ENCODE data around the gene MCM8. TPM values are rescaled to one million over a fixed set of nuclear protein-coding genes. Genes with fewer than 3 reads are reported as not detected.

The MCM8 gene
- polyA plus RNA-seq, 4 donors, result 1.6 to 12.2 (median 4.2) TPM

- H3K4me1 ChIP-seq (ENCODE audit: control insufficient read depth in 3 of 3, insufficient read depth in 2 of 3, low read depth in 1 of 3, low read length in 2 of 3), result no peaks in the 10 kb centered on the region
Observed at GRCh38 chr20:5919626-5920544, 30.6 kb upstream of the MCM8 start.

GRCh38 chr20:5920581-5920980 lies 29.9 kb upstream of the MCM8 start:
- WGBS, 3 donors, result 37 to 39% (median 37%) methylated on average over 1 of the region's 1 CpG

More at GRCh38 chr20:5919626-5920544, 30.6 kb upstream of the MCM8 start:
- H3K9me3 ChIP-seq (ENCODE audit: control insufficient read depth in 2 of 2, insufficient read depth in 1 of 2, low read depth in 1 of 2, low read length in 1 of 2), result no peaks in the 10 kb centered on the region
- WGBS, 3 donors, result 74 to 80% (median 76%) methylated on average over 8 of the region's 8 CpGs
- DNase-seq (no peak), FAIRE-seq (no peak)
- H3K4me3 ChIP-seq (ENCODE audit: low read depth in 1 of 3, low read length in 3 of 3), result no peak overlapping the region
- no peak overlapping the region for H3K27ac ChIP-seq (ENCODE audit: low read depth in 1 of 3, low read length in 2 of 3)
- no peaks in the 10 kb centered on the region for H3K36me3 ChIP-seq (ENCODE audit: control insufficient read depth in 3 of 3, insufficient read depth in 2 of 3, low read depth in 1 of 3, low read length in 3 of 3)
- H3K27me3 ChIP-seq (ENCODE audit: control insufficient read depth in 3 of 3, insufficient read depth in 3 of 3, low read length in 3 of 3), result no peaks in the 10 kb centered on the region

GRCh38 chr20:5923493-5923892 lies 27.0 kb upstream of the MCM8 start:
- WGBS, 3 donors, result 53 to 63% (median 54%) methylated on average over 5 of the region's 5 CpGs
- no peak for FAIRE-seq
- DNase-seq, result no peak
- peaks cover 0 to 4% (median 0%) of the 10 kb centered on the region in 3 donors for H3K27me3 ChIP-seq (ENCODE audit: control insufficient read depth in 3 of 3, insufficient read depth in 3 of 3, low read length in 3 of 3)
- H3K27ac ChIP-seq (ENCODE audit: low read depth in 1 of 3, low read length in 2 of 3), result no peak overlapping the region
- H3K9me3 ChIP-seq (ENCODE audit: control insufficient read depth in 2 of 2, insufficient read depth in 1 of 2, low read depth in 1 of 2, low read length in 1 of 2), result no peaks in the 10 kb centered on the region
- no peaks in the 10 kb centered on the region for H3K36me3 ChIP-seq (ENCODE audit: control insufficient read depth in 3 of 3, insufficient read depth in 2 of 3, low read depth in 1 of 3, low read length in 3 of 3)
- no peak overlapping the region for H3K4me3 ChIP-seq (ENCODE audit: low read depth in 1 of 3, low read length in 3 of 3)
- no peaks in the 10 kb centered on the region for H3K4me1 ChIP-seq (ENCODE audit: control insufficient read depth in 3 of 3, insufficient read depth in 2 of 3, low read depth in 1 of 3, low read length in 2 of 3)

More at GRCh38 chr20:5920581-5920980, 29.9 kb upstream of the MCM8 start:
- FAIRE-seq (no peak), DNase-seq (no peak)
- Histone ChIP-seq H3K27ac (ENCODE audit: low read depth in 1 of 3, low read length in 2 of 3) (no peak overlapping the region), H3K9me3 (ENCODE audit: control insufficient read depth in 2 of 2, insufficient read depth in 1 of 2, low read depth in 1 of 2, low read length in 1 of 2) (no peaks in the 10 kb centered on the region), H3K4me3 (ENCODE audit: low read depth in 1 of 3, low read length in 3 of 3) (no peak overlapping the region), H3K27me3 (ENCODE audit: control insufficient read depth in 3 of 3, insufficient read depth in 3 of 3, low read length in 3 of 3) (no peaks in the 10 kb centered on the region), H3K36me3 (ENCODE audit: control insufficient read depth in 3 of 3, insufficient read depth in 2 of 3, low read depth in 1 of 3, low read length in 3 of 3) (no peaks in the 10 kb centered on the region), H3K4me1 (ENCODE audit: control insufficient read depth in 3 of 3, insufficient read depth in 2 of 3, low read depth in 1 of 3, low read length in 2 of 3) (no peaks in the 10 kb centered on the region)

GRCh38 chr20:5925551-5925950 lies 24.9 kb upstream of the MCM8 start:
- no peak for DNase-seq
- no peak for FAIRE-seq
- Histone ChIP-seq H3K4me1 (ENCODE audit: control insufficient read depth in 3 of 3, insufficient read depth in 2 of 3, low read depth in 1 of 3, low read length in 2 of 3) (no peaks in the 10 kb centered on the region), H3K27ac (ENCODE audit: low read depth in 1 of 3, low read length in 2 of 3) (no peak overlapping the region), H3K27me3 (ENCODE audit: control insufficient read depth in 3 of 3, insufficient read depth in 3 of 3, low read length in 3 of 3) (peaks cover 0 to 4% (median 0%) of the 10 kb centered on the region in 3 donors), H3K4me3 (ENCODE audit: low read depth in 1 of 3, low read length in 3 of 3) (no peak overlapping the region), H3K36me3 (ENCODE audit: control insufficient read depth in 3 of 3, insufficient read depth in 2 of 3, low read depth in 1 of 3, low read length in 3 of 3) (no peaks in the 10 kb centered on the region), H3K9me3 (ENCODE audit: control insufficient read depth in 2 of 2, insufficient read depth in 1 of 2, low read depth in 1 of 2, low read length in 1 of 2) (no peaks in the 10 kb centered on the region)
- WGBS, 3 donors, result 34 to 38% (median 35%) methylated on average over 3 of the region's 3 CpGs

GRCh38 chr20:5927749-5928462 lies 22.5 kb upstream of the MCM8 start:
- no peak for FAIRE-seq
- 76 to 82% (median 81%) methylated on average over 11 of the region's 11 CpGs for WGBS, 3 donors
- Histone ChIP-seq H3K4me3 (ENCODE audit: low read depth in 1 of 3, low read length in 3 of 3) (no peak overlapping the region), H3K4me1 (ENCODE audit: control insufficient read depth in 3 of 3, insufficient read depth in 2 of 3, low read depth in 1 of 3, low read length in 2 of 3) (no peaks in the 10 kb centered on the region), H3K9me3 (ENCODE audit: control insufficient read depth in 2 of 2, insufficient read depth in 1 of 2, low read depth in 1 of 2, low read length in 1 of 2) (no peaks in the 10 kb centered on the region), H3K27me3 (ENCODE audit: control insufficient read depth in 3 of 3, insufficient read depth in 3 of 3, low read length in 3 of 3) (peaks cover 0 to 4% (median 0%) of the 10 kb centered on the region in 3 donors), H3K27ac (ENCODE audit: low read depth in 1 of 3, low read length in 2 of 3) (no peak overlapping the region), H3K36me3 (ENCODE audit: control insufficient read depth in 3 of 3, insufficient read depth in 2 of 3, low read depth in 1 of 3, low read length in 3 of 3) (no peaks in the 10 kb centered on the region)
- no peak for DNase-seq

DNA sequence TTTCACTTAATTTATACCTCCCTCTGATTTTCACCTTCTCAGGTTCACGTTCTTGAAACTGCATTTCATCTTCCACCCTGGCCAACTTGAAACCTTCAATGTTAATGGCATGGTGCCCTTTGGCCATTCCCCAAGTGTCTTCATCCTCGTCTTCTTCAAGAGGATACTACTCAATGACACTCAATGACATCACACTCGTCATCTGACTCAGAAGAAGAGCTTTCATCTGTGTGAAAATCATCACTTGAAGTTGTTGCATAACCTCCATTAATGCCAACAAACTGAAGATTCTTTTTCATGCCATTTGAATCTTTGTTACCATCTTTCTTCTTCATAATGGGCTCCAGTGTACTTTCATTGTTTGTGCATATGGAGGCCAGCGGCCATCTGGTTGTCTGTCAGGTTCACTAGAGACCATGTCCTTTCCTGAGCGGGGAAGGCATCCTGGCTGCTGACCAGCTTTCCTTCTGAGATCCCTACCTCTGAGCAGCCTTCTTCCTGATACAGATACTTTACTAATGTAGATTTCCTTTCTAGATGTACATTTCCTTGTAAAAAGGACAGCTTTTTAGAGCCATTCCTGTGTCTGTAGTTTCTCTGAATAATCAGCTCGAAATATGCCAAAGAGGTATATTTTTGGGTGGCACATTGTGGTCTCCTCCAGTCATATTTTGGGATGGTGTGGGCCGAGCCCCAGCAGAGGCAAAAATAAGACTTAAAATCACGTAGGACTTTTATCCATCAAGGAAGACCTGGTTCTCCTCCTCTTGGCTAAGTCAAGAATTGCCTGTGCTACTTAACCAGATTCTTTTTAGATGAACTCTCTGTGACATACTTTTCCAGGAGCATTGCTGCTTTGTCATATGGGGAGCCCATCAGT lies 21.4 kb upstream of the MCM8 start:
- no peaks in the 10 kb centered on the region for H3K4me1 ChIP-seq (ENCODE audit: control insufficient read depth in 3 of 3, insufficient read depth in 2 of 3, low read depth in 1 of 3, low read length in 2 of 3)
- DNase-seq, result no peak
- no peaks in the 10 kb centered on the region for H3K36me3 ChIP-seq (ENCODE audit: control insufficient read depth in 3 of 3, insufficient read depth in 2 of 3, low read depth in 1 of 3, low read length in 3 of 3)
- no peaks in the 10 kb centered on the region for H3K9me3 ChIP-seq (ENCODE audit: control insufficient read depth in 2 of 2, insufficient read depth in 1 of 2, low read depth in 1 of 2, low read length in 1 of 2)
- H3K27ac ChIP-seq (ENCODE audit: low read depth in 1 of 3, low read length in 2 of 3), result no peak overlapping the region
- H3K4me3 ChIP-seq (ENCODE audit: low read depth in 1 of 3, low read length in 3 of 3), result no peak overlapping the region
- WGBS, 3 donors, result 73 to 74% (median 74%) methylated on average over 8 of the region's 8 CpGs
- FAIRE-seq, result no peak
- H3K27me3 ChIP-seq (ENCODE audit: control insufficient read depth in 3 of 3, insufficient read depth in 3 of 3, low read length in 3 of 3), result peaks cover 0 to 4% (median 0%) of the 10 kb centered on the region in 3 donors

DNA sequence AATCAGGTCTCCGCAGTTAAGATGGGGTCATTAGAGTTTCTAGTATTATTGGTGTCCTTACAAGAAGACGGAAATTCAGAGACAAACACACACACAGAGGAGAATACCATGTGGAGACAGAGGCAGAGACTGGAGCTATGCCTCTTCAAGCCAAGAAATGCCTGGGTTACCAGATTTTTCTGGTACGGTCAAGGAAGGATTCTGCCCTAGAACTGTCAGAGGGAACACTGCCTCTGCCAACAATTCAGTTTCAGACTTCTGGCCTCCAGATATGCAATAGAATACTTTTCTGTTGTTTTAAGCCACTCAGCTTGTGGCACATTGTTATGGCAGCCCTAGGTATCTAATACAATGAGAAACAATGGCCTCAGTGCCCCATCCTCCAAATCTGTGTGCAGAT lies 19.0 kb upstream of the MCM8 start:
- no peaks in the 10 kb centered on the region for H3K36me3 ChIP-seq (ENCODE audit: control insufficient read depth in 3 of 3, insufficient read depth in 2 of 3, low read depth in 1 of 3, low read length in 3 of 3)
- no peak for FAIRE-seq
- no peak for DNase-seq
- H3K27me3 ChIP-seq (ENCODE audit: control insufficient read depth in 3 of 3, insufficient read depth in 3 of 3, low read length in 3 of 3), result peaks cover 0 to 4% (median 0%) of the 10 kb centered on the region in 3 donors
- H3K9me3 ChIP-seq (ENCODE audit: control insufficient read depth in 2 of 2, insufficient read depth in 1 of 2, low read depth in 1 of 2, low read length in 1 of 2), result no peaks in the 10 kb centered on the region
- no peaks in the 10 kb centered on the region for H3K4me1 ChIP-seq (ENCODE audit: control insufficient read depth in 3 of 3, insufficient read depth in 2 of 3, low read depth in 1 of 3, low read length in 2 of 3)
- H3K4me3 ChIP-seq (ENCODE audit: low read depth in 1 of 3, low read length in 3 of 3), result no peak overlapping the region
- WGBS, 3 donors, result 88 to 97% (median 93%) methylated on average over 3 of the region's 3 CpGs
- H3K27ac ChIP-seq (ENCODE audit: low read depth in 1 of 3, low read length in 2 of 3), result no peak overlapping the region

- Histone ChIP-seq H3K4me1 (ENCODE audit: control insufficient read depth in 3 of 3, insufficient read depth in 2 of 3, low read depth in 1 of 3, low read length in 2 of 3) (no peaks in the 10 kb centered on the region), H3K9me3 (ENCODE audit: control insufficient read depth in 2 of 2, insufficient read depth in 1 of 2, low read depth in 1 of 2, low read length in 1 of 2) (no peaks in the 10 kb centered on the region), H3K4me3 (ENCODE audit: low read depth in 1 of 3, low read length in 3 of 3) (no peak overlapping the region), H3K27ac (ENCODE audit: low read depth in 1 of 3, low read length in 2 of 3) (no peak overlapping the region), H3K27me3 (ENCODE audit: control insufficient read depth in 3 of 3, insufficient read depth in 3 of 3, low read length in 3 of 3) (peaks cover 0 to 4% (median 0%) of the 10 kb centered on the region in 3 donors), H3K36me3 (ENCODE audit: control insufficient read depth in 3 of 3, insufficient read depth in 2 of 3, low read depth in 1 of 3, low read length in 3 of 3) (no peaks in the 10 kb centered on the region)
- DNase-seq (no peak), FAIRE-seq (no peak)
- WGBS, 3 donors, result 75 to 87% (median 82%) methylated on average over 3 of the region's 3 CpGs
Observed at GRCh38 chr20:5932796-5933195, 17.7 kb upstream of the MCM8 start.
